PFSK-1 (cell line): ENCODE data around the gene PROZ.

Source experiments
- FOXP2 ChIP-seq: optimal IDR thresholded peaks from 2 replicates; pipeline ENCODE3; 2011; ENCODE audit warnings: borderline replicate concordance, control low read depth, inconsistent platforms; ENCODE audit not compliant: insufficient read depth; ENCODE audit errors: extremely low read length, extremely low read depth
- POLR2AphosphoS5 ChIP-seq: IDR thresholded peaks from 2 replicates; pipeline ENCODE4 v1.6.1; 2012; ENCODE audit warnings: low read depth, mild to moderate bottlenecking, control low read depth, low read length, moderate library complexity
- SIN3A ChIP-seq: IDR thresholded peaks from 2 replicates; pipeline ENCODE4 v1.6.1; 2012; ENCODE audit warnings: mild to moderate bottlenecking, low read length, moderate library complexity, borderline replicate concordance; ENCODE audit not compliant: insufficient read depth
- TAF1 ChIP-seq: IDR thresholded peaks from 2 replicates; pipeline ENCODE4 v1.6.1; 2012; ENCODE audit warnings: low read length, control low read depth, borderline replicate concordance; ENCODE audit not compliant: insufficient read depth
- TF ChIP-seq, protein P1 (sequence below), 2 experiments: IDR thresholded peaks; 2 replicates each; pipeline versions ENCODE4 v1.6.1 to v1.8.0; 2011 to 2012; ENCODE audit warnings: low read depth in 2 of 2, low read length in 2 of 2, control low read depth in 1 of 2, inconsistent platforms in 1 of 2, mild to moderate bottlenecking in 1 of 2, moderate library complexity in 1 of 2; ENCODE audit not compliant: insufficient read depth in 1 of 2

The PROZ gene

DNA sequence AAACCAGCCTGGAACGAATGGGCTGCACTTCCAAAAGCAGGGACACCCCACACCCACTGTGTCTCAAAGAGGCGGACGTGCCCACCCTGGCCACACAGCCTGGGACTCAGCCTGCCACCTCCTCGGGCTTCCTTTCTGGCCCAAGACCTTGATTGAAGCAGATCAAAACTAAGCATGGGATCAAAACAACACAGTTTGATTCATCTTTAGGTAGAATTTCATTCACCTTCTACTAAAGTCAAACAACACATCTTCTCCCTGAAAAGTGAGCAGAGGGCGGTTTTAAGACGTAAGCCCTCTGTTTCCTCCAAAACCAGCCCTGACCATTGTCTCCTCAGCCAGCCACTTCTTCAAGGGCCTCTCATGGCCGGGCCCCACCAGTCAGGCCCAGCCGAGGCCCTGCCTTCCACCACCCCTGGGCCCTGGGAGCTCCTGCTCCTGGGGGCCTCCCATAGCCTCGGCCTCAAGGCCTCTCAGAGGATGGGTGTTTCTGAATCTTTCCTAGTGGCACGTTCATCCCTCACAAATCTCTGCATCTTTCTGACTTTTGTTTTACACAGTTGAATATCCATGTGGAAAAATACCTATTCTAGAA lies 42.1 kb upstream of the PROZ start:
- no peak for TF ChIP-seq FOXP2
- TF ChIP-seq, protein P1, sequence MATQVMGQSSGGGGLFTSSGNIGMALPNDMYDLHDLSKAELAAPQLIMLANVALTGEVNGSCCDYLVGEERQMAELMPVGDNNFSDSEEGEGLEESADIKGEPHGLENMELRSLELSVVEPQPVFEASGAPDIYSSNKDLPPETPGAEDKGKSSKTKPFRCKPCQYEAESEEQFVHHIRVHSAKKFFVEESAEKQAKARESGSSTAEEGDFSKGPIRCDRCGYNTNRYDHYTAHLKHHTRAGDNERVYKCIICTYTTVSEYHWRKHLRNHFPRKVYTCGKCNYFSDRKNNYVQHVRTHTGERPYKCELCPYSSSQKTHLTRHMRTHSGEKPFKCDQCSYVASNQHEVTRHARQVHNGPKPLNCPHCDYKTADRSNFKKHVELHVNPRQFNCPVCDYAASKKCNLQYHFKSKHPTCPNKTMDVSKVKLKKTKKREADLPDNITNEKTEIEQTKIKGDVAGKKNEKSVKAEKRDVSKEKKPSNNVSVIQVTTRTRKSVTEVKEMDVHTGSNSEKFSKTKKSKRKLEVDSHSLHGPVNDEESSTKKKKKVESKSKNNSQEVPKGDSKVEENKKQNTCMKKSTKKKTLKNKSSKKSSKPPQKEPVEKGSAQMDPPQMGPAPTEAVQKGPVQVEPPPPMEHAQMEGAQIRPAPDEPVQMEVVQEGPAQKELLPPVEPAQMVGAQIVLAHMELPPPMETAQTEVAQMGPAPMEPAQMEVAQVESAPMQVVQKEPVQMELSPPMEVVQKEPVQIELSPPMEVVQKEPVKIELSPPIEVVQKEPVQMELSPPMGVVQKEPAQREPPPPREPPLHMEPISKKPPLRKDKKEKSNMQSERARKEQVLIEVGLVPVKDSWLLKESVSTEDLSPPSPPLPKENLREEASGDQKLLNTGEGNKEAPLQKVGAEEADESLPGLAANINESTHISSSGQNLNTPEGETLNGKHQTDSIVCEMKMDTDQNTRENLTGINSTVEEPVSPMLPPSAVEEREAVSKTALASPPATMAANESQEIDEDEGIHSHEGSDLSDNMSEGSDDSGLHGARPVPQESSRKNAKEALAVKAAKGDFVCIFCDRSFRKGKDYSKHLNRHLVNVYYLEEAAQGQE (IDR thresholded peaks at IDR 0.05; ENCODE audit: insufficient read depth in 1 of 2, low read depth in 2 of 2, low read length in 2 of 2): no peak
- TF ChIP-seq SIN3A: no peak
- TF ChIP-seq TAF1: no peak
- TF ChIP-seq POLR2AphosphoS5: no peak

DNA sequence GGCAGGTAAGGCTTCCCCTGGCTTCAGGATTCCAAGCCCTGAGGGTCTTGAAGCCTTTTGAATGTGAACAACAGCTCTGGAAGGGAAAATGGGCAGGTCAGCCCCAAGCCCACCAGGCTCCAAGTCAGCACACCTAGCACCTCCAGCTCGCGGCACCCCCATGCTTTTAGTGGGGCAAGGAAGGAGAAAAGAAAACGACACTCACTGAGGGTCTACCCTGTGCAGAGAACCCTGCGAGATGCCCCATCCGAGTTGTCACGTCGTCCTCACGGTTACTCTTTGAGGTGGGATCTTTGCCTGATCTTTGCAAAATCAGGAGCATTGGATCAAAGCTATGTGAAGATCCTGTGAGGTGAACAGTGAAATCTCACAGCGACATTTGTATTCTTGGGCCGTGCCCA lies 41.6 kb upstream of the PROZ start:
- no peak for TF ChIP-seq FOXP2
- TF ChIP-seq POLR2AphosphoS5: no peak
- TF ChIP-seq, protein P1 (IDR thresholded peaks at IDR 0.05; ENCODE audit: insufficient read depth in 1 of 2, low read depth in 2 of 2, low read length in 2 of 2): no peak
- TF ChIP-seq SIN3A: no peak
- no peak for TF ChIP-seq TAF1

DNA sequence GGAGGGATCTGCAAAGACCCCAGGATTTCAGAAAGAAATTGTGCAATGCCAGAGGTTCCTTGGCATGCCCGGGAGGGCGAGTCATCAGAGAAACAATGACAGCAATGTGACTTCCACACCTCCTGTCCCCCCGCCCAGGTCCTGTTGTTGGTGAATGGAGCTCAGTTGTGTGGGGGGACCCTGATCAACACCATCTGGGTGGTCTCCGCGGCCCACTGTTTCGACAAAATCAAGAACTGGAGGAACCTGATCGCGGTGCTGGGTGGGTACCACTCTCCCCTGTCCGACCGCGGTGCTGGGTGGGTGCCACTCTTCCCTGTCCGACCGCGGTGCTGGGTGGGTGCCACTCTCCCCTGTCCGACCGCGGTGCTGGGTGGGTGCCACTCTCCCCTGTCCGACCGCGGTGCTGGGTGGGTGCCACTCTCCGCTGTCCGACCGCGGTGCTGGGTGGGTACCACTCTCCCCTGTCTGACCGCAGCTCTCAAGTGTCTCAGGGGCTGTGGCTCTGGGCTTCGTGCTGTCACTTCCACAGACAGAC lies 41.0 kb upstream of the PROZ start:
- TF ChIP-seq, protein P1 (IDR thresholded peaks at IDR 0.05; ENCODE audit: insufficient read depth in 1 of 2, low read depth in 2 of 2, low read length in 2 of 2): no peak
- TF ChIP-seq TAF1 (no peak), FOXP2 (no peak), SIN3A (no peak), POLR2AphosphoS5 (no peak)

DNA sequence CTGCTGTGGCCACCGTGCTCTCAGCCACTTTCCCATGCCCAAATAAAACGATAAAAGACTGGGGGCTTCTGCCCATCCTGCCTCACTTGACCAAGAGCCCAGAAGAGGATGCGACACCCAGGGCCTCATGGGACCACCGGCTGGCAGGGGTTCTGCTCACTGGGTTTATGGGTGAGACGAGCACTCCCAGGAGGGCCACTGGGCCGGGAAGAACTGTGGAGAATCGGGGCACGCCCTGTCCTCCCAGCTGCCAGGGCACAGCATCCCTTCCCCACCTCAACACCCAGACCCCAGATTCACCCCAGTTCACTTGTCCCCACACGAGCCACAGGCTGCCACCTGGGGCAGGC lies 40.6 kb upstream of the PROZ start:
- TF ChIP-seq SIN3A (no peak), FOXP2 (no peak), POLR2AphosphoS5 (no peak), TAF1 (no peak)
- TF ChIP-seq, protein P1 (IDR thresholded peaks at IDR 0.05; ENCODE audit: insufficient read depth in 1 of 2, low read depth in 2 of 2, low read length in 2 of 2): no peak
